Activated naive CD4-positive, alpha-beta T cell treated with Interleukin-2 at 50 U/mL for 16 hours (primary cell): Measurements from ENCODE around the gene VPS26C.
A peak's percentile ranks its signal among the peaks of the same experiment; 100 is the strongest.

Experiments used
- DNase-seq: peaks from one replicate; pipeline ENCODE4 v3.0.0-alpha.2; 2020

VPS26C gene

GRCh38 chr21:37263827-37264600 lies 3.1 kb downstream of the VPS26C start:
- DNase-seq: no peak

DNA sequence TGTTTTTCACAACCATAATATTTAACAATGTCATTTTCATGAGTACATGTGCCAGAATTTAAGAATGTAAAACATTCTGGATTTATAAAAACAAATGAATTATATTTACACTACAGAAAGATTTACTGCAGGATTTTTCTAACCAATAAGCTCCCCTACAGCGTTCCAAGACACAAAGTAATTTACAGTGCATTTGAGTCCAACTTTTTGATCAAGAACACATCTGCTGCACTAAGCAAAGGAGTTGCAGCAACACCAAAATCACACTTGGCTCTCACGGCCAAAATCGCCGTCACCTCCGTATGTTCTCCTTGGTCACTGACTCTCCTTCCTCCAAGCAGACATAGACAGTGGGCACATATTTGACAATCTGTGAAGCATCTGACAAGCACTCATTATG lies 7.7 kb downstream of the VPS26C start:
- no peak for DNase-seq

GRCh38 chr21:37257967-37258877 lies 8.9 kb downstream of the VPS26C start:
- peak; percentile 80 for DNase-seq

DNA sequence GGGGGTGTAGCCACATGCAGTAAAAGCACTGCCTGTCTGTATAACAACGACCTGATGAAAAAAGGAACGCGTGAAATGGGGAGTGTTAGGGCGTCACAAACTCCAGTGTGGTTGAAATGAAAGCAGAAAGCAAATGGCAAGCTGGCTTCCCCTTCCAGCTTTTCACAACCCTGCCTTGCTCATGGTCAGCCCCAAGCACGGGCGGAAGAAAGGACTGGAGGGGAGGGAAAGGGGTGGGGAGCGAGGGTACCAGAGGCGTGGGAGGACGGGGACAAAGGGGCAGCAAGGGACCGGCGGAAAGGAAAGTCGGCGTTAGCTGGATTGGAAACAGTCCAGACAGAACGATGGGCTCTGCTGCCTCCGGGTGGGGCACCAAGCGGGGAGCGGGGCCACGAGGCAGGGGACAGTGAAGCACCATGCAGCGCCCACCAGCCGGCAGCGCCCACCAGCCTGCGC lies 9.6 kb downstream of the VPS26C start:
- DNase-seq: peak; percentile 16

GRCh38 chr21:37253991-37254390 lies 13.1 kb downstream of the VPS26C start:
- DNase-seq: no peak

- no peak for DNase-seq
Observed at GRCh38 chr21:37251294-37251634, 15.9 kb downstream of the VPS26C start.

GRCh38 chr21:37249112-37249904 lies 17.8 kb downstream of the VPS26C start:
- no peak for DNase-seq

DNA sequence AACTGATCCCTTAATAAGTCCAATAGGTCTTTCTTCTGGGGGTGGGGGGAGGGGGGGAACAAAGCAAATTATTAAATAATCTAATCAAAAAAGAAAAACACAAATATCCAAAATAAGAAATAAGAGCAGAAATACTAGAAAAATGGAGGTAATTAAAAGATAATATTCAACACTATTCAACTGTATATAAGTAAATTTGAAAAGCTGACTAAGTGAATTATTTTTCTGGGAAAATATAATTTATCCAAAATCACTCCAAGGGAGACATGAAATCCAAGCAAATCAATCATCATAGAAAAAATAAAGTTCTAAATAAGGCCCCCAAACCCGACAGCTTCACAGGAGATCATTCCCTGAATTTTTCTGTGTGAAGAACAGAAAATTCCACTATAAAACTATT lies 18.8 kb downstream of the VPS26C start:
- DNase-seq: no peak

- DNase-seq: no peak
Observed at GRCh38 chr21:37245151-37245550, 22.0 kb downstream of the VPS26C start.

- DNase-seq: no peak
Observed at GRCh38 chr21:37244501-37245095, 22.5 kb downstream of the VPS26C start.

DNA sequence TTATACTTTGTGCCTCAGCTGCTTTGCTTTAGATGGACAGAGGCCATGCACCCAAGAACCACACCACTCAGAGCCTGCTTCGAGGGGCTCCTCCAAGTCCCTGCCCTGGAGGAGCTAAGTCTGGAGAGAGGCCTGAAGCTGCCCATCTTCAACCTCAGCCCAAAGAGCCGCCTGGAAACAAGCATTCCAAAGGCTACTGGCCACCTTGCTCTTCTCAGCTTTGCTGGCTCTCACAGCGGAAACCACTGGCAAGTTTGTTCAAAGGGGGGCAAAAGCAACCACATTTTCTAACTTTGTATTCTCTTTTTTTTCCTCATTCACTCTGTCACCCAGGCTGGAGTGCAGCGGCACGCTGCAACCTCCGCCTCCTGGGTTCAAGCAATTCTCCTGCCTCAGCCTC lies 23.2 kb downstream of the VPS26C start:
- DNase-seq: no peak

GRCh38 chr21:37241426-37241825 lies 25.7 kb downstream of the VPS26C start:
- no peak for DNase-seq

- DNase-seq: no peak
Observed at GRCh38 chr21:37240978-37241377, 26.2 kb downstream of the VPS26C start.

- no peak for DNase-seq
Observed at GRCh38 chr21:37237764-37238163, 29.4 kb downstream of the VPS26C start.

- DNase-seq: no peak
Observed at GRCh38 chr21:37237346-37237745, 29.8 kb downstream of the VPS26C start.

DNA sequence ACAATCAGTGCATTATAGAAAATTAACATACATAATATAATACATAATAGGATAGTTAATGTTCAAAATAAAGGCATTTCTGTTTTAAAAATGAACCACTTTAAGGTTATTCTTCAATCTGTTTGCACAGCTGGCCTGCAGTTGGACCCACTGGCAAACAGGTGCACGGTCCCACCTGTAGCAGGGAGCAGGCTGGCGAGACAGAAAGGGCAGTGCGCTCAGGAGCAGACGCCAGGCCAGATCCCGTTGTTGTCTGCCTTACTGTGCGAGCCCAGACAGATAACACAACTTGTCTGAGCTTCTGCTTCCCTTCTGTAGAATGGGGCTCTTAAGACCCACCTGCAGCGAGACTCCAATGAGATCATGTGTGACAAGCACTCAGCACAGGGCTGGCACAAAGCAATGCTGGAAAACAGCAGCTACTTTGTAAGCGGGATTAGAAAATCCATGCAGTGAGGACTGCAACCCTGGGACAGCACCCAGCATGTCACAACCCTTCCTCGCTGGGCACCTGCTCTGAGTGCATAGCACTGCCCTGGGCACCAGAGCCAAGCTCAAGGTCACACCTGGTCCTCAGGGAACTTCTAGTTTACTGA lies 33.5 kb downstream of the VPS26C start:
- no peak for DNase-seq

DNA sequence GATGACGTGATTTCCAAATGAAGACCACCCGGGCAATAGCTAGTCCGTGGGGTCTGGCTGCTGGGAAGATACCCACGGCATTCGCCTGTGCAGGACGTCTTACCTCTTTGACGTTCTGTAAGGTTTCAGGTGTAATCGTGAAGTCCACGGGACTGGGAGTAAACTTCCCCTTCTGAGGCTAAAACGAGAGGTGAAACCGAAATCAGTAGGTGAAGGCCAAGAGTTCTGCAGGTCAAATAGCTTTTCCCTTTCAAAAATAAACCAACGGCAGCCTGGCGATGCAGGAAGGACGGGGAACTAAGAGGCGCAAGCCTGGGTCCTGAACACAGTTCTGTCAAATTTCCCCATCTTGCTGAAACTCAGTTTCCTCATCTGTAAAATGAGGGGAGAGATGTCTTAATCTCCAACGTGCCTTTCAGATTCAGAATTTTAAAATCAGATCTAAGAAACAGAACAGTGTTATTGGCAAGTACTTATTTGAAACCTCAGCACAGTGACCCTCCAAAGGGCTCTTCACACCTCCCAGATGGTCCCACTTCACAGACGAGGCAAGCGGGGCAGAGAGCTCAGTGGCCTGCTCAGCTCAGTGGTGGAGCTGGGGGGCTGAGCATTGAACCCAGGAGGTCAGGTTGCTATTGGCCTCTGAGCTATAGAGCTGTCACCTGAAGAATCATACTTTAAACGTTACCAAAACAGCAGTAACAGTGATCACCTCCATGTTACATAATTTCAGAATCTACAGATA lies 34.7 kb downstream of the VPS26C start:
- no peak for DNase-seq

DNA sequence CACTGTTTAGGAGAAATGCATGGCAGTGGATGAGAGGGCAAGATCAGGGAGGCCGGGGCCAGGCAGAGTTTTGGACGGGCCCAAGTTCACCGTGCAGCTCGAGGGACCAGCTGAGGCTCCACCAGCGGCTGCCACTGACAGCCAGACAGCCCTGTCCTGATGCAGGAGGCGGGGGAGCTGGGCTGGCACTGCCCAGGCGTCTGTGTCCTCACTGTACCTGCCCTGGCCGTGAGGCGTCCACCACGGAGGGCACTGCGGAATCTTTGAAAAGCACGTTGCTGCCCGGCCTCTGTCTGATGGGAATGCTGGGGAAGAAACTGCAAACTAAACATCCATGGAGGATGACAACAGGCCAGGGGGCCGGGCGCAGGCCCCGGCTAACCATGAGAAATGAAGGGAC lies 35.5 kb downstream of the VPS26C start:
- no peak for DNase-seq

DNA sequence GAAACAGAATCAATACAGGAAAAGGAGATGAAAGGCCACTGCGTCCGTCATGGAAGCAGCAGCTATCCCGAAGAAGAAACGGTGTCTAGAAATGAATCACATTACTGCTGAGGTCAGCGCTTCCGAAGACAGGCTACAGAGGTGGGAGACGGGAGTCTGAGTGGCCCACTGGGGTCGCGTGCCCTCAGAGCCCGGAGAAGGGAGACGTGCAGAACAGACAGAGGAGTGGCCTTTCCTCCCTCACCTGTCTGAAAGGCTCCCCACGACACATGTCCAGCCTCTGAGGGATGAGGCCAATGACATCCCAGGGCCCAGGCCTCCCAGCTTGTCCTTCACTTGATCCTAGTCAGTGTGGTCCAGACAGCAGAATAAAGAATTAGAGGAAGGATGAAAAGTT lies 35.9 kb downstream of the VPS26C start:
- no peak for DNase-seq

- DNase-seq: no peak
Observed at GRCh38 chr21:37230632-37231248, 36.4 kb downstream of the VPS26C start.

DNA sequence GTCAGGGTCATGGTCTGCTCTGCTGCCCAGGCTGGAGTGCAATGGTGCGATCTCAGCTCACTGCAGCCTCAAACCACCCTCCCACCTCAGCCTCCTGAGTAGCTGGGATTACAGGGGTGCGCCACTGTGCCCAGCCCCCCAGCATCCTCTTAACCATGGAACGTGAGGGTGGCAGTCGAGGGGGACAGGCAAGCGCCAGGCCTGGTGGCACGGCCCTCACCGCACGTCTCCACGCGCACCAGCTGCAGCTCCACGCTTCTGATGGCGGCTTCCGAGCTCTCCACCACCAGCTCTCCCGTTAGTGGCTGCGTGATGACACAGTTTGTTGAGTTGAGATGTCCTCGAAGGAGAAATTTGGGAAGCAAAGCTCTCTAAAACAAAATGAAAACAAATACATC lies 39.1 kb downstream of the VPS26C start:
- DNase-seq: no peak
